Muscle of arm (tissue), 12 donors: ENCODE measurements around the gene PRKAG1. TPM values are rescaled to one million over a fixed set of nuclear protein-coding genes. Genes with fewer than 3 reads are reported as not detected.

Source experiments
- DNase-seq: peaks from one replicate; pipeline ENCODE4 v3.0.0-alpha.2; 2013
- polyA plus RNA-seq, 12 donors: library from polyadenylated mRNA; unstranded; fragments of 120-200 nt; gene quantifications; one replicate each; pipeline ENCODE4 v1.2.1, GENCODE V29; 2013; ENCODE audit not compliant: insufficient read length in 12 of 12

The PRKAG1 gene
- polyA plus RNA-seq, 12 donors = 52.9 to 77.7 (median 59.4) TPM; not detected in 1

GRCh38 chr12:49051373-49051764 is 32.8 kb upstream of the PRKAG1 start:
- DNase-seq = no peak

- DNase-seq = no peak
Measured at GRCh38 chr12:49050507-49051372, 32.2 kb upstream of the PRKAG1 start.

DNA sequence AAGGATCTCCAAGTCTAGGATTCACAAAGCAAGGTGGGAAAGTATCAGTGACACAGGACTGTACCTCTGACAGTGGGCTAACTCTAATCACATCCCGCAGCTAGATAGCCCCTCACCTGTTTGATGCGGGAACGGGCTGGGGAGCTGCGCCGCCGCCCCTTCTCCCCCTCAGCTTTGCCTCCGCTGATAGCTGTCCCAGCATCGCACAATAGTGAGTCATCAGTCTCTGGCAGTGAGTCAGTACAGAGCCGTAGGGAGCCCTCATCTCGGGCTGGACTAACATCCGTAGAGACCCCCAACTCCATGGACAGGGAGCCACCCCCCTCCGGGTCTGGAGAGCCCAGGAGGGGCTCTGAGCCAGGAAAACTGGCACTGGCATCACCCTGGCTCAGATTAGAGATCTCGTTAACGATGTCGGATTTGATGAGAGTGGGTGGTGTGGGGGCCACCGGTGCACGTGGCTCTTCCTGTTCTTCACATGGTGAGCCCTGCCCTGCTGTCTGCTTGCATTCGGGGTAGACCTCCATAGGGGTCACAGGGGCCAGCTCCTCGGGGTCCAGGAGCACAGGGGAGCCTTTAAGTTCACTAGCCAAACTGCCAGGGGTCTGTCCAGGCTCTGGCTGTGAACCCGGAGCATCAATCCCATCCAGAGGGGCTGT is 31.1 kb upstream of the PRKAG1 start:
- no peak for DNase-seq

GRCh38 chr12:49048953-49049352 is 30.4 kb upstream of the PRKAG1 start:
- no peak for DNase-seq

GRCh38 chr12:49046129-49046895 is 27.7 kb upstream of the PRKAG1 start:
- no peak for DNase-seq

DNA sequence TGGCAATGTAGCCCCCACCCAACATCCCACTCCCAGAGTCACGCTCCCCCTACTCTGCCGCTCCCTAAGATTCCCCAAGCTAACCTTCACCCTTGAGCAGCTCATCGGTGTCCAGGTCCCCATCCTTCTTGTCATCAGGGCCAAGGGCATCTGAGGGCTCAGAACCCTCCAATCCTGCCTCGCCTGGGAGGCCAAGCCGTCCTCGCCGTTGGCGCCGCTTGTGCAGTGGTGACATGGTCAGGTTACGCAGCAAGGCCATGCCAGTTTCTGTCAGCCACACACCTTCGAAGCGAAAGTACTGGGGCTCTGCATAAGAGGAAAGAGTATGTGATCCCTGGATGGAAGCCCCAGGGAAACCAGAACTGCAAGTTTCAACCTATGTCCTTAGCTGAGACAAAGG is 26.1 kb upstream of the PRKAG1 start:
- no peak for DNase-seq

- DNase-seq = no peak
Measured at GRCh38 chr12:49043856-49044258, 25.3 kb upstream of the PRKAG1 start.

DNA sequence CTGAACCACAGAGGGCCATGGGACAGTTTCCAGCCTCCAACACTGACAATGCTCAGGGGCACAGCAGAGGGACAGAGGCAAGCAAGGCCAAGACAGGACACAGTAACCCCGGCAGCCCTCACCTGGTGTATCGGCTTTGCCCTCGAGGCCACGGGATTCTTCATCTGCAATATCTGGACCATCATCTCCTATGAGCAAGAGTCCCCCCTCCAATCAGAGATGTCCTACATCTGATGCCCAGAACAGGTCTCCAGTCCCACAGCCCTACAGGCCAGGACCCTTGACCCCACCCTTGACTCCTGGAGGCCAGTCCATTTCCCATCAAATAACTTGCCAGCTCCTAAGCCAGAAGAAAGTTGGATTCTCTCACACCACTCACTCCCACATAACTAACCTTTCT is 24.7 kb upstream of the PRKAG1 start:
- DNase-seq = no peak

DNA sequence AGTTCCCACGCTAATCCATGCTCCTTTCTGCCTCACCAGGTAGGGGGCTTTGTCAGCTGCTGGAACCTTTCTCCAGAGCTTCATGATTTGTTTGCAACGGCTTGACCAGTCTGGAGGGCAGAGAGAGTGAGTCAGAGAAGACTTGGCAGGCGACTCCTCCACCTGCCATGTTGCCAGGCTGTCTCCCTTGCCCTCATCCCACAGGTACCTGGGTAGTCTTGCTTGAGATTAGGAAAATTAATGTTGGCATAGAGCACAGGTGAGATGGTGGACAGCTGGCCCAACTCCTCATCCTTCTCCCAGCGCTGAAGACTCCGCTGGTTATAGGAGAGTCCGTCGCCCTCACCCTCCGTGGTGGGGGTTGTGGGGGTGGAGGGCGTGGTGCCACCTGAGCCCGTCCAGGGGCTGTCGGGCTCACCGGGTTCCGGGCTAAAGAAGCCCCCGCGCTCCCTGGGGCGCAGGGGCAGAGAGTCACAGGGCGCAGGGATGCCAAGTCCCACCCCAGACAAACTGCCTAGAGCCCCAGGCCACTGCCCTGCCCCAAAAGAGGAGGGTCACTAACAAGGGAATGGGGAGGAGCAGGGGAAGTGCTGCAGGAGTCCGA is 23.4 kb upstream of the PRKAG1 start:
- no peak for DNase-seq

GRCh38 chr12:49041036-49041880 is 22.7 kb upstream of the PRKAG1 start:
- DNase-seq = no peak

DNA sequence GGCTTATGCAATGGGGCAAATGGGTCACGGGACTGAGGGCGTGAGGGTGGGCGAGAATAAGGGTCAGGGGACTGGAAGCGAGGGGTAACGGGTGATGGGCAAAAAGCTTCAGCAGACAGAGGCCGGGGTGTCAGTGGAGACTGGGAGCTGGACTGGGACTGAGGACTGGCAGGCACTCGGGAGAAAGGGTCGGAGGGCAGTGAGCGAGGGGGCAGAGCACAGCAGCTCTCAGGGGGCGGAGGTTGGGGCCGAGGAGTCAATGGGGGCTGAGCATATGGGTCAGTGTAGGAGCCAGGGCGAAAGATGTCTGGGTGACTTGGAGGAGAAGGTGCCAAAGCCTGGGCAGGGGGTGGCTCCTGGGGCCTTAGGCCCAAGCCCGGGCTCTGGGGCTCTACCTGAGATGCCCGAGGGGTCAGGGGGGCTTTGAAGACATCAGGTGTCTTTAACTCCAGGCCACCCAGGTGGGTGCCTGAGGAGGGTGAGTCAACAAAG is 21.8 kb upstream of the PRKAG1 start:
- DNase-seq = no peak

DNA sequence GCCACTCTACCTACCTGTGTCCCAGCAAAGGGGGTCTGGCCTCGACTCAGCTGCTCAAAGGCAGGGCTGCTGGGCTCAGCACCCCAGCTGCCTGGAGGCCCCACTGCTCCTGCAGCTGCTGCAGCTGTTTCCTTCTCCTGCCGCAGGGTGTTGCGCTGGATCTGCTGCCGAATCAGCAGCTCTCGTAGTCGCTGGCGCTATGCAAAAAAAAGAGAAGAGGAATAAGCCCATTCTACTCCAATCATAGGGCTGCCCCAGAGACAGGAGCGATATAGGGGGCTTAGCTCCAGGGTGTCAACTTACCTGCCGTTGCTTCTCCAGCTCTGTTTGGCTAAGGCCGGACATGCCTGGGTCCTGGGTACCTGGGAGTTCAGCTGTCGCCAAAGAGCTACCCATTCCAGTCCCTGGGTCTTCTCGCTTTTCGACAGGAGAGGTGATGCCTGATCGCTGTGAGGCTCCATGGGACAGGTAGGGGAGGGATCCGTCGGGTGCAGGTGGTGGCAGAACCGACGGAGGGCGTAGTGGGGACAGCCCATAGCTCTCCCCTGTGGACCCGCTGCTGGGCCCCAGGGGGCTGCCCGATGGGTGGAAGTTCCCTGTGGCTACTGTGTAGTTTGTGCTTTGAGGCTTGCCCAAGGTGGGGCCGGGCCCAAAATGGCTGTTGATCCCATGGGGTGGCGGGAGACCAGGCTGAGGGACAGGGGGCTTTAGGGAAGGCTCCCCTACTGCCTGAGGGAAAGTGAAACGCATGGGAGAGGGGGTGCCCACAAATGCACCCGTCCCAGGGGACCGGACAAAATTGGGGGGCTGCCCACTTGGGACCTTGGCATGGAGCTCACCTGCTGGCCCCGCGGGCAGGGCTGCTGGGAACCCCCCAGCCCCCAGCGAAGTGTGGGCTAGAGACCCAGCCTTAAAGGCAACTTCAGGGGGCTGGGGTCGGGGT is 21.1 kb upstream of the PRKAG1 start:
- no peak for DNase-seq

GRCh38 chr12:49038291-49038955 is 19.8 kb upstream of the PRKAG1 start:
- no peak for DNase-seq

DNA sequence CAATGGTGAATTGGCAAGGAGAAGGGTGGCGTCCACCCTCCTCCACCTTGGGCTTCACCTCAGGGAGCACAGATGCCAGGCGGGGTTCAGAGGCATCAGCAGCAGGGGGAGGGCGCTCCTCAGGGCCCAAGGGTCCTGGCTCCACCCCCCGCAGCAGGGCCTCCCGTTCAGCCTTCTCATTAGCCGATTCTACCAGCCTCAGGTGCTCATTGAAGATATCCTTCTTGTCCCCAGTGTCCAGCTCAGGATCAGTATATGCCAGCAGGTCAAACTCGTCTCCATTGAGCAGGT is 19.3 kb upstream of the PRKAG1 start:
- no peak for DNase-seq

GRCh38 chr12:49037111-49037946 is 18.8 kb upstream of the PRKAG1 start:
- no peak for DNase-seq

- no peak for DNase-seq
Measured at GRCh38 chr12:49036029-49036428, 17.5 kb upstream of the PRKAG1 start.

- DNase-seq = no peak
Measured at GRCh38 chr12:49034286-49034622, 15.7 kb upstream of the PRKAG1 start.

DNA sequence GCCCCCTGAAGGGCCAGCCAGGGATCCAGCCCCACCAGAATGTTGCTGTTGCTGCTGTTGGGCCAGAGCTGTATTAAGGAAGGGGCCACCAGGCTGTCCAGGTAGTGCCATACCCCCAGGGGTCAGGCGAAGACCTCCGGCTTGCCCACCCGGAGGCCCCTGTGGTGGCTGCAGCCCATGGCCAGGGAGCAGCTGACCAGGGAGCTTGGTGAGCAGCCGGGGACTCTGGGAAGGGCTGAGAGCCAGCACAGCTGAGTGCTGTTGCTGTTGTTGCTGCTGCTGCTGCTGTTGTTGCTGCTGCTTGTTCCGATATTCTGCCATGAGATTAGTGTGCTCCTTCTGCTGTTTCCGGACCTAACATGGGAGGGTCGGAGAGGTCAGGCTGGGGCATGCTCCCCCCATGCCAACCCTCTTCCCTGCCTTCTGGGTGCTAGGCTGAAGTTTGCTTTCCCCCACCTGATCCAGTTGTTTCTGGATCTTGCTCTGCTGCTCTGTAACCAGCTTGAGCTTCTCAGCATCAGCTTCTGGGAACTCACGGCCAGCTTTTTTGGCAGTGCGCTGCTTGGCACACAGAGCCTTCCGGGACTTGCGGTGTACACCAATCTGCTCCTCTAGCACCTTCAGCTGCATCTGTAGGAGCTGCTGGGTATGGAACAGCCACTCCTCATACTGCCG is 15.2 kb upstream of the PRKAG1 start:
- DNase-seq = no peak
